ENCODE measurements around the gene CSF3. TPM values are rescaled to one million over a fixed set of nuclear protein-coding genes. Genes with fewer than 3 reads are reported as not detected.
A peak's percentile ranks its signal among the peaks of the same experiment; 100 is the strongest.

The CSF3 gene
- total RNA-seq, 1 experiment from 2014 or later, result 4.0 TPM

DNA sequence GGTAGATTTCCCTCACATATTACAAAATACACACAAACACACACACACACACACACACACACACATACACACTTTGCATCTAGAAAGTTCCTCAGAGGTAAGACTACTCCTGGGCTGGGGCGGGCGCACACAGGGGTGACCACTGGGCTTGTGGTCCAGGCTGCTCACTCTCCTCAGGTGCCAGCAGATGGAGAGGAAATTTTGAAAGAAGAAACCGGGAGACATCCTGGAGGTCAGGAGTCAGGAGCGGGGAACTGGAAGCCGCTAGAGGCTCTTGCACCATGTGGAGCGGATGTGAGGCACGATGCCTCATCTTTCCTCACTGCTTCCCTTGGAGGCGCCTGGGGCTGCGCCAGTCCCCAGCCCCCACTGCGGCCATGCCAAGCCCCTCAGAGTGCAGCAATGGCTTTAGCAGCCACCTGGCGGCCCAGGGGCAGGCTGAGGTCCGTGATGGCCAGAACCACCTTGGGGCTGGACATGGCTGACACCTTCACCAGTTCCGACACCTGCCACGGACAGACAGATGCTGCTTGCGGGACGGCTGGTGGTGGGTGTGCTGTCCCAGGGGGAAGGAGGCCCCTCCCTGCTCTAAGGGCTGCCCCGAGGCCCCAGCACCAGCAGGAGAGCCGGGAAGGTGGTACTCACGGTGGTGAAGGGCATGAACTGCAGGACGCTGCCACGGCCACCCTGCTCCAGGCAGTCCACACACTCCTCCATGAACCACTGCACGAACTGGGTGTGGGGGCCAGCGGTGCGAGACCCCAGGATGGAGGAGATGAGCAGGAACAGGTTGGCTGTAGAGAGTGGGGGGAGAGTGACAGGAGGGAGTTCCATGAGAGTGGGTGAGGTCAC is 4.1 kb downstream of the CSF3 start:
- no peak for TF ChIP-seq EZH2 (IDR thresholded peaks at IDR 0.05; ENCODE audit: low read length, unreplicated experiment)
- TF ChIP-seq, protein P1, sequence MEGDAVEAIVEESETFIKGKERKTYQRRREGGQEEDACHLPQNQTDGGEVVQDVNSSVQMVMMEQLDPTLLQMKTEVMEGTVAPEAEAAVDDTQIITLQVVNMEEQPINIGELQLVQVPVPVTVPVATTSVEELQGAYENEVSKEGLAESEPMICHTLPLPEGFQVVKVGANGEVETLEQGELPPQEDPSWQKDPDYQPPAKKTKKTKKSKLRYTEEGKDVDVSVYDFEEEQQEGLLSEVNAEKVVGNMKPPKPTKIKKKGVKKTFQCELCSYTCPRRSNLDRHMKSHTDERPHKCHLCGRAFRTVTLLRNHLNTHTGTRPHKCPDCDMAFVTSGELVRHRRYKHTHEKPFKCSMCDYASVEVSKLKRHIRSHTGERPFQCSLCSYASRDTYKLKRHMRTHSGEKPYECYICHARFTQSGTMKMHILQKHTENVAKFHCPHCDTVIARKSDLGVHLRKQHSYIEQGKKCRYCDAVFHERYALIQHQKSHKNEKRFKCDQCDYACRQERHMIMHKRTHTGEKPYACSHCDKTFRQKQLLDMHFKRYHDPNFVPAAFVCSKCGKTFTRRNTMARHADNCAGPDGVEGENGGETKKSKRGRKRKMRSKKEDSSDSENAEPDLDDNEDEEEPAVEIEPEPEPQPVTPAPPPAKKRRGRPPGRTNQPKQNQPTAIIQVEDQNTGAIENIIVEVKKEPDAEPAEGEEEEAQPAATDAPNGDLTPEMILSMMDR (conservative IDR thresholded peaks at IDR 0.05; ENCODE audit: low read depth, low read length), result no peak
- TF ChIP-seq EZH2phosphoT487 (IDR thresholded peaks at IDR 0.05; ENCODE audit: borderline replicate concordance, low read length), result no peak
- DNase-seq (no peak), ATAC-seq (no peak)
- ChIA-PET POLR2A (ENCODE audit: unreplicated experiment) (no interaction called here), CTCF (no interaction called here)
- intact Hi-C loops (cut with micrococcal nuclease), result no loop called here
- Histone ChIP-seq H3K4me2 (ENCODE audit: low read length) (no peak overlapping the region), H3K4me1 (ENCODE audit: insufficient read depth, low read length) (peaks cover 62% of the 10 kb centered on the region), H3K27ac (ENCODE audit: low read length) (no peak overlapping the region), H3K36me3 (ENCODE audit: low read depth, low read length) (peaks cover 4% of the 10 kb centered on the region; the same call in 1 of the 2 replicates), H3K9ac (ENCODE audit: low read length) (no peak overlapping the region), H3F3A (ENCODE audit: low read length, unreplicated experiment) (no peaks in the 10 kb centered on the region), H3K27me3 (ENCODE audit: low read length) (no peaks in the 10 kb centered on the region), H3K9me3 (ENCODE audit: low read length) (no peaks in the 10 kb centered on the region), H3K79me2 (ENCODE audit: low read length) (no peaks in the 10 kb centered on the region), H3K9me2 (replicated peaks; ENCODE audit: low read length) (no peaks in the 10 kb centered on the region), H4K20me1 (ENCODE audit: low read length) (no peaks in the 10 kb centered on the region), H2AFZ (ENCODE audit: low read length) (no peak overlapping the region), H3K4me3 (ENCODE audit: low read length) (no peak overlapping the region)
- BruUV-seq (replicated peaks), result TSS peak; percentile 12

DNA sequence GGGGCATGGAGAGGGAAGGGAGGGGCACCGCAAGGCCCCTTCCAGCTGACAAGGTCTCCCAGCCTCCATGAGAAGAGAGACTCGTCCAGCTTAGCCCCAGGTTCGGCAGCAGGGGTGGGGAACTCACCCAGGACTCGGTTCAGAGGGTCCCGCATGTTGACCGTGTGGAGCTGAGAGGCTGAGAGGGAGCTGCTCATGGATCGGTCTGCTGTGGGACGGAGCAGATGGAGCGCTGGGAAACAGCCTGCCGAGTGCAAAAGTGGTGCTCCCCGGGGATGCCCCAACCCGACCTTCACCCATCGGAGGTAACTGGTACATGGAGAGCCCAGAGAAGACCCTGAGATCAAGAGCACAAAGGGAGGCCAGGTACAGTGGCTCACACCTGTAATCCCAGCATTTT is 4.9 kb downstream of the CSF3 start:
- intact Hi-C loops (cut with micrococcal nuclease), result loop anchor here (5.0 kb wide), 1 partner anchor 92 kb away; no protein-coding TSS in a partner anchor
- no peak overlapping the region for H3K9ac ChIP-seq (ENCODE audit: low read length)
- DNase-seq, result no peak
- no peak overlapping the region for H3K4me2 ChIP-seq (ENCODE audit: low read length)
- no peak overlapping the region for H2AFZ ChIP-seq (ENCODE audit: low read length)
- ChIA-PET CTCF (no interaction called here), POLR2A (ENCODE audit: unreplicated experiment) (no interaction called here)
- no peaks in the 10 kb centered on the region for H3F3A ChIP-seq (ENCODE audit: low read length, unreplicated experiment)
- no peak overlapping the region for H3K27ac ChIP-seq (ENCODE audit: low read length)
- no peaks in the 10 kb centered on the region for H4K20me1 ChIP-seq (ENCODE audit: low read length)
- peaks cover 8% of the 10 kb centered on the region for H3K36me3 ChIP-seq (ENCODE audit: low read depth, low read length)
- H3K27me3 ChIP-seq (ENCODE audit: low read length), result no peaks in the 10 kb centered on the region
- no peak for ATAC-seq
- no peaks in the 10 kb centered on the region for H3K79me2 ChIP-seq (ENCODE audit: low read length)
- no peak overlapping the region for H3K4me3 ChIP-seq (ENCODE audit: low read length)
- H3K9me2 ChIP-seq (replicated peaks; ENCODE audit: low read length), result no peaks in the 10 kb centered on the region
- no TSS peak for BruUV-seq (replicated peaks)
- peaks cover 62% of the 10 kb centered on the region for H3K4me1 ChIP-seq (ENCODE audit: insufficient read depth, low read length)
- TF ChIP-seq EZH2phosphoT487 (IDR thresholded peaks at IDR 0.05; ENCODE audit: borderline replicate concordance, low read length) (no peak), EZH2 (IDR thresholded peaks at IDR 0.05; ENCODE audit: low read length, unreplicated experiment) (no peak)
- TF ChIP-seq, protein P1 (conservative IDR thresholded peaks at IDR 0.05; ENCODE audit: low read depth, low read length), result no peak
- H3K9me3 ChIP-seq (ENCODE audit: low read length), result no peaks in the 10 kb centered on the region

Data from PC-3 (cell line).